Erythroblast (primary cell): Measurements from ENCODE around the gene SLC7A5.

Experiments
- DNase-seq, 2 experiments: peaks; one replicate each; lab custom pipeline; 2025; lab: John Stamatoyannopoulos, UW
- GATA1 ChIP-seq: IDR thresholded peaks from 2 replicates; pipeline ENCODE4 v1.6.1; 2011; ENCODE audit warnings: low read depth, mild to moderate bottlenecking, control low read depth, low read length, moderate library complexity
- POLR2A ChIP-seq: IDR thresholded peaks from 2 replicates; pipeline ENCODE4 v1.6.1; 2011; ENCODE audit warnings: mild to moderate bottlenecking, low read length

Gene SLC7A5

DNA sequence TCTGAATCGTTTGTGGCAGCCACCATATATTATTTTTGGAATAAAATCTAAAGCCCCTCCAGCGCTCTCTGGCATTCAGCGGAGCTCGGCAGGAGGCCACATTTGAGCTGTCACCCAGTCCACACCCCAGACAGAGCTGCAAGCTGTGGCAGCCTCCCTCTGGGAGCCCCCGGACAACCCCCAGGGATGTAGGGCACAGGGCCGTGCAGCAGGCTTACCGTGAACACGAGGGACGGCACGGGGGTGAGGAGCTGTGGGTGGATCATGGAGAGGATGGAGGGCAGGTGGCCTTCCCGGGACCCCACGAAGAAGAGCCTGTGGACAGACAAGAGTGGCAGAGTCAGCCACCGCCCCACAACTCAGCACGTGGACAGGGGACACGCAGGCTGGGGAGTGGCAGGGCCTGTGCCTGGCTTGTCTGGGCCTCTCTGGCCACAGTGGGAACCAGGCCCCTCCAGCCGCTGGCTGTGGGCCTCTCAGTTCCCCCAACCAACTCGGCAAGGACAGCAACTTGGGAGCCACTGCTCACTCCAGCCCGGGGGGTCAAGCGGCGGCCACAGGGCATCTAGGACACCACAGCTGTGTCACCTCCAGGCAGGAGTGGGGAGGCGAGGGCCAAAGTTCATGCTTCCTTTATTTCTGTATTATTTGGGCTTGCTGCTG lies 31.5 kb downstream of the SLC7A5 start:
- TF ChIP-seq POLR2A (no peak), GATA1 (no peak)
- DNase-seq, result no peak

GRCh38 chr16:87836844-87837581 lies 32.3 kb downstream of the SLC7A5 start:
- DNase-seq, result no peak
- TF ChIP-seq POLR2A, result no peak
- TF ChIP-seq GATA1, result no peak

DNA sequence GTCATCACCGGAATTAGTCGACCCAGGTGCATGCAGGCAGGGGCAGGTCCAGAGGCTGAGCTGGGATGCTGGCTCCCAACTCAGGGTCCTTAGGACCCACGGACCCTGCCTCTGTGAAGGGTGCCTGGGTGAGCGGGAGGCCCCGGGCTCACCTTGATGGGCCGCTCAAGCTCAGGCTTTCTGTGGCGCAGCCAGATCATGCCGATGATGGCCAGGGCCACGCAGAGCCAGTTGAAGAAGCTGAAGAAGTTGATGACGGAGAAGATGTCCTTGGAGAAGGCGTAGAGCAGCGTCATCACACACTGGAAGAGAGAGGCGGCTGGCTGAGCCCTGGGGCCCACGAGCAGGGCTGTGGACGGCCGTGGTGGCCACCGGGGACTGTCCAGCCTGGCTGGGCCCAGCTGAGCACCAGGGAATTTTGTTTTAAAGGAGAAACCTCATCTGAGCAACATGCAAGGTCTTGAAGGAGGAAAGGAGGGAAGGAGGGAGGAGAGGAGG lies 32.9 kb downstream of the SLC7A5 start:
- no peak for DNase-seq

DNA sequence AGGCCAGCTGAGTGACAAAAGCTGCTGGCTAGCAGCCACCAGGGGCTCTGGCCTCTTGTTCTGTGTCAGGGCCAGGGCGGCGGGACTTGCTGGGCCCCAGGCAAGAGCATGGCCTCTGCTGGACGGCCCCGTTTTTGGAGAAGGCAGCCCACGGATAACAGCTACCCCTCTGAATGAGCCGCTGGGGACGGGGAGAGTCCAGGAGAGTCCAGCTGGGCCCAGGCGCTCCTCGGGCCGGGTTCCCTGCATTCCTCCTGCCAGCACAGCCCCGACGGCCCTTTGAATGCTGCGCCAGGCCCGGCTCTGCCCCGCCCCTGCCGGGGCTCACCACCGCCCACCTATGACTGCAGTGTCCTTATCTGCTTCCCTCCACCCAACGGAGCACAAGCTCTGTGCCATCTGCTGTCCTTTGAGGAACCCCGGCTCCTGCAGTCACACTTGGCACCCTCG lies 33.4 kb downstream of the SLC7A5 start:
- TF ChIP-seq GATA1 (no peak), POLR2A (no peak)
- peak in 1 of 2 experiments; percentile 19 for DNase-seq

More for the DNA sequence above, 32.9 kb downstream of the SLC7A5 start:
- no peak for TF ChIP-seq POLR2A
- no peak for TF ChIP-seq GATA1

GRCh38 chr16:87834668-87835473 lies 34.4 kb downstream of the SLC7A5 start:
- TF ChIP-seq GATA1, result no peak
- no peak for TF ChIP-seq POLR2A
- peak; percentile 64 to 69 for DNase-seq

- DNase-seq, result no peak
- TF ChIP-seq POLR2A, result no peak
- TF ChIP-seq GATA1, result no peak
Measured at GRCh38 chr16:87834005-87834667, 35.2 kb downstream of the SLC7A5 start.

GRCh38 chr16:87833548-87833947 lies 35.8 kb downstream of the SLC7A5 start:
- no peak for DNase-seq
- no peak for TF ChIP-seq GATA1
- TF ChIP-seq POLR2A, result no peak

DNA sequence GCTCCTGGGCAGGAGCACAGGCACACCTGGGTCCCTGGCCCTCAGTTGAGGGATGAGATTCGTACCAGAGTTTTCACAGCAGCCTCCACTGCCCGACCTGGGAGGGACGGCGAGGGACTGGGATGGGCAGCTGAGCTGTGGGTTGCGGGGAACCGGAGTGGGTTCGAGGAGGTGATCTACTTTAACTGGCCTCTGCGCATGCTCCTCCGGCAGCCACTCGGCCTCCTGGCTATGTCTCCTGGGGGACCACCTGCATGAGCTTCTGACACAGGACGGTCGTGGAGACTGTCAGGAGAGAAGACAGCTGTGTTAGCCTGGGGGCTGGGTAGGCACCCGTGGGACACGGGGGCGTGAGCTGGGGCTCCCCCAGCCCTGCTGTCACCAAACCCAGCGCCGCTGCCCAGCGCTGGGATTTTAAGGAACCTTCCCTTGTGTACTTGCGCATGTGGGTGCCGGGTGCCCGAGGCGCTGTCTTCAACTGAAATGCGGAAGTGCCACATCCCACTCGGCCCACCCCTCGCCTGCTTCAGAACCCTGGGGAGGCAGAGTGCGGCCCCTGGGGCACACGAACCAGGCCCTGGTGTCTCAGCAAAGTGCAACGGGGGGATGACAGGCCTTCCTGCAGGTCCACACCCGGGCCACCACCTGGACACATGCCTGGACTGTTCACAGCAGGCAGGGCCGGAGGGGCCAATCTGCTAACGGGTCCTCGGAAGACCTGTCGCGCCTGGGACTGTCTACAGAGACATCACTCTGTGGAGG lies 36.4 kb downstream of the SLC7A5 start:
- no peak for DNase-seq
- TF ChIP-seq GATA1, result no peak

DNA sequence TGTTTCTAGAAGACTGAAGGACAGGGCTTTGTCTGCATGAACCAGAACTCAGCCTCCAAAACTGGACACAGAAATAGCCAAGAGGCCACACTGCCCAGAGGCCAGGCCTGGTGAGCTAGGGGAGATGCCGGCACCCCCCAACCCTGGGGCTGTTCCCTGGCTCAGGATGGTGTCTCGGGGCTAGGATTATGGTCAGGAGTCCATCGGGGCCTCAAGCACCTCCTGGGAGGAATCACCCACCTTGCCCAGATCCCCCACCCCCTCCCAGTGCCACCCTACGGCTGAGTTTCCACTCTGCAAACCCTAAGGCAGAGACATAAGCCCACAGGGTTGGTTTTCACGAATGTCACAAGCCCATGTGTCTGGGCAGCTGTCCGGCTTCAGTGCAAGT lies 37.2 kb downstream of the SLC7A5 start:
- TF ChIP-seq POLR2A (no peak), GATA1 (no peak)
- DNase-seq, result no peak

DNA sequence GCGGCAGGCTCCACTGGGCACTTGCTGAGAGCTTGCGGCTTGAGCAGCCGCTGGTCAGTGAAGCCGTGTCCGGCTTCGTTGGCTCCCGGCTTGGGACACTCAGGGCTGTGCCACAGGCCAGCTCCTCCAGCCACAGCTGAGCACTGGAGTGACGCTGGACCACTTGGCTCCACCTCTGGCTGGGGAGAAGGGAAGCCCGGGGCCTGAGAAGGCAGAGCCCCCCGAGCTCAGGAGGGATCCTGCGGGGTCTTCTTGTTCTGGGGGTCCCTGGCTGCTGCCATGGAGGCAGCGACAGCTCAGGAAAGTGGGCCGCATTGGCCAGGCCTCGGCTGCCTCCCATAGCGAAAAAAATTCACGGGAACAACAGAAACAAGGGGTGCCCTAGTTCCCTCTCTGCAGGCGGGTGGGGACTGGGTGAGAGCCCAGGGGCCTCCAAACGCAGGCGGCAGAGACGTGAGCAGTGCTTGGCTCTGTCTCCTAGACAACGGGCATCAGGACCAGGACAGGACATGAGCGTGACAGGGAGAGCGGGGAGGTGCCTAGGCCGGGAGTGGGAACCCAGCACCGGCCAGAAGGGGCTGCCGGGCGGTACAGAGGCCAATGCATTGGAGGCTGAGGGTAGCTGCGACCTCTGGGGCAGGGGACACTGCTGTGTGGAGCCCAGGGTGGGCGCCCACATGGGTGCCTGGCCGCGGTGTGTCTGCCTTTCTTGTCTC lies 37.7 kb downstream of the SLC7A5 start:
- no peak for DNase-seq
- no peak for TF ChIP-seq POLR2A
- no peak for TF ChIP-seq GATA1

GRCh38 chr16:87830673-87831420 lies 38.5 kb downstream of the SLC7A5 start:
- no peak for TF ChIP-seq POLR2A
- DNase-seq, result no peak

GRCh38 chr16:87829988-87830672 lies 39.2 kb downstream of the SLC7A5 start:
- TF ChIP-seq GATA1 (no peak), POLR2A (no peak)
- no peak for DNase-seq
